H9 (cell line): ENCODE results near the gene SCYGR1. TPM values are rescaled to one million over a fixed set of nuclear protein-coding genes. Genes with fewer than 3 reads are reported as not detected.

Experiments
- DNase-seq: peaks from one replicate; pipeline ENCODE4 v3.0.0-alpha.2; 2017
- H2AFZ ChIP-seq: one replicate; pipeline ENCODE4 v1.6.1; 2013; ENCODE audit warnings: mild to moderate bottlenecking, low read length, control low read depth, moderate library complexity
- H2AK5ac ChIP-seq: 2 replicates; pipeline ENCODE4 v1.6.1; 2013; ENCODE audit warnings: low read length, control low read depth, mixed read lengths; ENCODE audit not compliant: insufficient read length
- H2BK120ac ChIP-seq: one replicate; pipeline ENCODE4 v1.6.1; 2013; ENCODE audit warnings: low read depth, mild to moderate bottlenecking, low read length, control low read depth, inconsistent platforms; ENCODE audit not compliant: poor library complexity, severe bottlenecking
- H2BK12ac ChIP-seq: 2 replicates; pipeline ENCODE4 v1.6.1; 2013; ENCODE audit warnings: low read length, control low read depth, mixed read lengths, low read depth; ENCODE audit not compliant: insufficient read length
- H2BK15ac ChIP-seq: 2 replicates; pipeline ENCODE4 v1.6.1; 2013; ENCODE audit warnings: low read depth, low read length, control low read depth
- H2BK20ac ChIP-seq: one replicate; pipeline ENCODE4 v1.6.1; 2013; ENCODE audit warnings: low read depth, mild to moderate bottlenecking, low read length, control low read depth, inconsistent platforms; ENCODE audit not compliant: poor library complexity, severe bottlenecking
- H2BK5ac ChIP-seq: 2 replicates; pipeline ENCODE4 v1.6.1; 2013; ENCODE audit warnings: low read length, control low read depth, mixed read lengths; ENCODE audit not compliant: insufficient read length
- H3K14ac ChIP-seq: 2 replicates; pipeline ENCODE4 v1.6.1; 2013; ENCODE audit warnings: low read length, control low read depth; ENCODE audit not compliant: insufficient read depth
- H3K18ac ChIP-seq: 2 replicates; pipeline ENCODE4 v1.6.1; 2013; ENCODE audit warnings: low read depth, mild to moderate bottlenecking, mixed read lengths, low read length, control low read depth; ENCODE audit not compliant: insufficient read length
- H3K23ac ChIP-seq: 2 replicates; pipeline ENCODE4 v1.6.1; 2013; ENCODE audit warnings: low read length, control low read depth, mixed read lengths, low read depth; ENCODE audit not compliant: insufficient read length
- H3K23me2 ChIP-seq: 2 replicates; pipeline ENCODE4 v1.6.1; 2013; ENCODE audit warnings: low read depth, mild to moderate bottlenecking, mixed read lengths, low read length, control low read depth; ENCODE audit not compliant: insufficient read length, poor library complexity, severe bottlenecking
- H3K27ac ChIP-seq: 2 replicates; pipeline ENCODE4 v1.5.1; 2013; ENCODE audit warnings: low read length, control low read depth, mixed read lengths, low read depth; ENCODE audit not compliant: insufficient read length
- H3K27me3 ChIP-seq: 2 replicates; pipeline ENCODE4 v1.6.1; 2013; ENCODE audit warnings: low read length, control low read depth, inconsistent platforms; ENCODE audit not compliant: insufficient read depth
- H3K4ac ChIP-seq: 2 replicates; pipeline ENCODE4 v1.6.1; 2013; ENCODE audit warnings: low read depth, mild to moderate bottlenecking, control low read depth, inconsistent platforms, low read length, moderate library complexity
- H3K4me1 ChIP-seq: 2 replicates; pipeline ENCODE4 v1.6.1; 2013; ENCODE audit warnings: low read length, control low read depth, inconsistent platforms; ENCODE audit not compliant: insufficient read depth
- H3K4me2 ChIP-seq: 2 replicates; pipeline ENCODE4 v1.6.1; 2013; ENCODE audit warnings: low read length, control low read depth, mixed read lengths; ENCODE audit not compliant: insufficient read length, insufficient read depth
- H3K56ac ChIP-seq: 2 replicates; pipeline ENCODE4 v1.6.1; 2013; ENCODE audit warnings: low read depth, mild to moderate bottlenecking, mixed read lengths, low read length, control low read depth; ENCODE audit not compliant: insufficient read length
- H3K79me1 ChIP-seq: 2 replicates; pipeline ENCODE4 v1.6.1; 2013; ENCODE audit warnings: low read depth, mild to moderate bottlenecking, moderate library complexity, low read length, control low read depth, inconsistent platforms; ENCODE audit not compliant: insufficient read depth, poor library complexity, severe bottlenecking
- H3K79me2 ChIP-seq: 2 replicates; pipeline ENCODE4 v1.6.1; 2013; ENCODE audit warnings: low read length, control low read depth, inconsistent platforms; ENCODE audit not compliant: insufficient read depth
- H3K9ac ChIP-seq: 2 replicates; pipeline ENCODE4 v1.6.1; 2013; ENCODE audit warnings: low read length, control low read depth, mixed read lengths; ENCODE audit not compliant: insufficient read length; ENCODE audit errors: extremely low read depth
- H3K9me3 ChIP-seq: one replicate; pipeline ENCODE4 v1.6.1; 2013; ENCODE audit warnings: low read depth, low read length, inconsistent platforms; ENCODE audit not compliant: control insufficient read depth
- H3T11ph ChIP-seq: one replicate; pipeline ENCODE4 v1.6.1; 2013; ENCODE audit warnings: mild to moderate bottlenecking, low read length, control low read depth, inconsistent platforms
- H4K20me1 ChIP-seq: one replicate; pipeline ENCODE4 v1.6.1; 2013; ENCODE audit not compliant: control insufficient read depth, insufficient read length, insufficient read depth
- H4K5ac ChIP-seq: 2 replicates; pipeline ENCODE4 v1.6.1; 2013; ENCODE audit warnings: low read depth, mild to moderate bottlenecking, mixed read lengths, low read length, control low read depth; ENCODE audit not compliant: insufficient read length
- H4K8ac ChIP-seq: replicated peaks from 2 replicates; pipeline ENCODE4 v1.6.1; 2013; ENCODE audit warnings: low read length, control low read depth, mixed read lengths, low read depth; ENCODE audit not compliant: insufficient read length
- H4K91ac ChIP-seq: 2 replicates; pipeline ENCODE4 v1.6.1; 2013; ENCODE audit warnings: low read depth, mild to moderate bottlenecking, moderate library complexity, mixed read lengths, low read length, control low read depth; ENCODE audit not compliant: insufficient read length
- H3K27ac Mint-ChIP-seq, 3 experiments: 2 replicates in 2 of 3; 3 replicates in 1 of 3; pipeline ENCODE4 v1.8.0; 2020 to 2021; ENCODE audit warnings: mixed read lengths in 3 of 3, mild to moderate bottlenecking in 1 of 3, moderate library complexity in 1 of 3
- H3K27me3 Mint-ChIP-seq: 2 replicates; pipeline ENCODE4 v1.8.0; 2021; ENCODE audit warnings: low read depth, mild to moderate bottlenecking, moderate library complexity, mixed read lengths
- H3K36me3 Mint-ChIP-seq, 3 experiments: 2 replicates in 2 of 3; 3 replicates in 1 of 3; pipeline ENCODE4 v1.8.0; 2020 to 2021; ENCODE audit warnings: low read depth in 3 of 3, mixed read lengths in 3 of 3; ENCODE audit not compliant: insufficient read depth in 1 of 3
- H3K4me1 Mint-ChIP-seq, 2 experiments: 2 replicates each; pipeline ENCODE4 v1.8.0; 2020; ENCODE audit warnings: mixed read lengths in 2 of 2
- H3K4me3 Mint-ChIP-seq, 2 experiments: 2 replicates in 1 of 2; 3 replicates in 1 of 2; pipeline ENCODE4 v1.8.0; 2020 to 2021; ENCODE audit warnings: mild to moderate bottlenecking in 2 of 2, mixed read lengths in 2 of 2, moderate library complexity in 1 of 2
- H3K9me3 Mint-ChIP-seq, 2 experiments: 2 replicates in 1 of 2; 3 replicates in 1 of 2; pipeline ENCODE4 v1.8.0; 2020; ENCODE audit warnings: mild to moderate bottlenecking in 2 of 2, mixed read lengths in 2 of 2, moderate library complexity in 1 of 2
- WGBS: extraction: QIAGEN DNeasy Blood & Tissue Kit; methylation state at CpG from one replicate; pipeline ENCODE4 v1.1.7; 2013; ENCODE audit warnings: missing lambda C conversion rate, low lambda C conversion rate, mixed read lengths; ENCODE audit not compliant: insufficient read length; ENCODE audit errors: extremely low coverage; 5-methylcytosine and 5-hydroxymethylcytosine counted together
- total RNA-seq: library from RNA; stranded (reverse); gene quantifications from 2 replicates; pipeline ENCODE4 v1.2.1, GENCODE V29; 2021
- TF ChIP-seq, protein P1 (sequence below): fragments of 200-600 bp; sonication (generic); conservative IDR thresholded peaks from 3 replicates; pipeline ENCODE4 v1.8.0; 2021; ENCODE audit warnings: antibody characterized with exemption, mild to moderate bottlenecking

Gene SCYGR1
- total RNA-seq, 1 experiment from 2014 or later = not detected

- H3K23ac ChIP-seq = no peak overlapping the region
- H3K14ac ChIP-seq = no peak overlapping the region
- no peak overlapping the region for H2BK15ac ChIP-seq
- TF ChIP-seq, protein P1, sequence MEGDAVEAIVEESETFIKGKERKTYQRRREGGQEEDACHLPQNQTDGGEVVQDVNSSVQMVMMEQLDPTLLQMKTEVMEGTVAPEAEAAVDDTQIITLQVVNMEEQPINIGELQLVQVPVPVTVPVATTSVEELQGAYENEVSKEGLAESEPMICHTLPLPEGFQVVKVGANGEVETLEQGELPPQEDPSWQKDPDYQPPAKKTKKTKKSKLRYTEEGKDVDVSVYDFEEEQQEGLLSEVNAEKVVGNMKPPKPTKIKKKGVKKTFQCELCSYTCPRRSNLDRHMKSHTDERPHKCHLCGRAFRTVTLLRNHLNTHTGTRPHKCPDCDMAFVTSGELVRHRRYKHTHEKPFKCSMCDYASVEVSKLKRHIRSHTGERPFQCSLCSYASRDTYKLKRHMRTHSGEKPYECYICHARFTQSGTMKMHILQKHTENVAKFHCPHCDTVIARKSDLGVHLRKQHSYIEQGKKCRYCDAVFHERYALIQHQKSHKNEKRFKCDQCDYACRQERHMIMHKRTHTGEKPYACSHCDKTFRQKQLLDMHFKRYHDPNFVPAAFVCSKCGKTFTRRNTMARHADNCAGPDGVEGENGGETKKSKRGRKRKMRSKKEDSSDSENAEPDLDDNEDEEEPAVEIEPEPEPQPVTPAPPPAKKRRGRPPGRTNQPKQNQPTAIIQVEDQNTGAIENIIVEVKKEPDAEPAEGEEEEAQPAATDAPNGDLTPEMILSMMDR = no peak
- H3K4ac ChIP-seq = no peak overlapping the region
- H3K4me2 ChIP-seq = no peak overlapping the region
- no peak overlapping the region for H2BK20ac ChIP-seq
- H3K18ac ChIP-seq = no peak overlapping the region
- no peak for DNase-seq
- H3K4me1 ChIP-seq = no peaks in the 10 kb centered on the region; the same call in 1 of the 2 replicates
- no peak overlapping the region for H3T11ph ChIP-seq
- no peak overlapping the region for H2BK12ac ChIP-seq
- no peak overlapping the region for H2BK120ac ChIP-seq
- no peak overlapping the region for H2AFZ ChIP-seq
- no peak overlapping the region for H3K56ac ChIP-seq
- H3K79me2 ChIP-seq = no peaks in the 10 kb centered on the region
- no peak overlapping the region for H4K5ac ChIP-seq
- no peaks in the 10 kb centered on the region; the same call in none of the 2 replicates for H3K27me3 Mint-ChIP-seq
- H4K8ac ChIP-seq = no peak overlapping the region
- peaks cover 8 to 16% of the 10 kb centered on the region in 2 experiments for H3K4me1 Mint-ChIP-seq
- H3K23me2 ChIP-seq = no peaks in the 10 kb centered on the region
- H3K27ac ChIP-seq = no peak overlapping the region
- H3K9me3 Mint-ChIP-seq = no peaks in the 10 kb centered on the region
- H3K9ac ChIP-seq = no peak overlapping the region
- H3K79me1 ChIP-seq = no peaks in the 10 kb centered on the region
- H4K20me1 ChIP-seq = no peaks in the 10 kb centered on the region
- no peak overlapping the region for H3K27ac Mint-ChIP-seq
- no peak overlapping the region for H2BK5ac ChIP-seq
- no peak overlapping the region for H4K91ac ChIP-seq
- H2AK5ac ChIP-seq = no peak overlapping the region
- no peaks in the 10 kb centered on the region for H3K27me3 ChIP-seq
- no peak overlapping the region for H3K4me3 Mint-ChIP-seq
- no peaks in the 10 kb centered on the region for H3K36me3 Mint-ChIP-seq
- no CpG with 5 or more reads among the region's 3 CpGs for WGBS
- H3K9me3 ChIP-seq = no peaks in the 10 kb centered on the region
These were observed 1.5 kb upstream of the SCYGR1 start for GRCh38 chr2:227389231-227389630.
